GM23338 (cell line): ENCODE results near the gene DHRS2.

Experiments used
- EZH2 ChIP-seq: fragments of 200-600 bp; sonication (generic); IDR thresholded peaks from one replicate; pipeline ENCODE4 v1.8.0; 2017; ENCODE audit warnings: antibody characterized with exemption, mild to moderate bottlenecking, low read depth; ENCODE audit not compliant: unreplicated experiment
- EZH2phosphoT487 ChIP-seq: fragments of 200-600 bp; sonication (generic); IDR thresholded peaks from one replicate; pipeline ENCODE4 v1.8.1; 2018; ENCODE audit warnings: antibody characterized with exemption; ENCODE audit not compliant: unreplicated experiment
- JUNB ChIP-seq: IDR thresholded peaks from one replicate; pipeline ENCODE4 v1.6.1; 2016; ENCODE audit warnings: antibody characterized with exemption; ENCODE audit not compliant: unreplicated experiment
- NANOG ChIP-seq: IDR thresholded peaks from 2 replicates; pipeline ENCODE4 v1.6.1; 2016; ENCODE audit warnings: antibody characterized with exemption, borderline replicate concordance
- POLR2AphosphoS5 ChIP-seq: IDR thresholded peaks from 2 replicates; pipeline ENCODE4 v1.6.1; 2016; ENCODE audit warnings: antibody characterized with exemption, low read depth
- TF ChIP-seq, protein P1 (sequence below), 2 experiments: fragments of 200-600 bp in 1 of 2; sonication (generic) in 1 of 2; conservative IDR thresholded peaks; 2 replicates each; pipeline versions ENCODE4 v1.5.1 to v1.6.1; 2016 to 2017; ENCODE audit warnings: antibody characterized with exemption in 2 of 2, low read depth in 2 of 2, mild to moderate bottlenecking in 2 of 2, moderate library complexity in 1 of 2
- TF ChIP-seq, protein P2 (sequence below): IDR thresholded peaks from 2 replicates; pipeline ENCODE4 v1.6.1; 2016; ENCODE audit warnings: antibody characterized with exemption

DNA sequence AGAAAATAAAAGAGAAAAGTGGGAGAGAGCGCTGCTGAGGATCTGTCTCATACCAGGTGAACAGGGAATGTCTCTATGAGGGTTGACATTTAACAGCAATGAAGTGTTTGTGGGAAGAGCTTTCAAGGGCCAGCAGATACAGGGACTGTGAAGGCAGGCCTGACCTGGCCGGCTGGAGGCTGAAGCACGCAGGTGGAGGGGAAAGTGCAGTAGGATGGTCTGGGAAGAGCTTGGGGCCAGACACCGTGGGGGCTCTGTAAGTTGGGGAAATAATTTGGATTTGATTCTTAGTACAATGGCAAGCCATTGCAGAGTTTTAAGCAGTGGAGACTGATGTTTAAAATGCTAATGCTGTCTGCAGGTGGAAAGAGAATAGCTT is 23.8 kb upstream of the DHRS2 start:
- TF ChIP-seq, protein P1, sequence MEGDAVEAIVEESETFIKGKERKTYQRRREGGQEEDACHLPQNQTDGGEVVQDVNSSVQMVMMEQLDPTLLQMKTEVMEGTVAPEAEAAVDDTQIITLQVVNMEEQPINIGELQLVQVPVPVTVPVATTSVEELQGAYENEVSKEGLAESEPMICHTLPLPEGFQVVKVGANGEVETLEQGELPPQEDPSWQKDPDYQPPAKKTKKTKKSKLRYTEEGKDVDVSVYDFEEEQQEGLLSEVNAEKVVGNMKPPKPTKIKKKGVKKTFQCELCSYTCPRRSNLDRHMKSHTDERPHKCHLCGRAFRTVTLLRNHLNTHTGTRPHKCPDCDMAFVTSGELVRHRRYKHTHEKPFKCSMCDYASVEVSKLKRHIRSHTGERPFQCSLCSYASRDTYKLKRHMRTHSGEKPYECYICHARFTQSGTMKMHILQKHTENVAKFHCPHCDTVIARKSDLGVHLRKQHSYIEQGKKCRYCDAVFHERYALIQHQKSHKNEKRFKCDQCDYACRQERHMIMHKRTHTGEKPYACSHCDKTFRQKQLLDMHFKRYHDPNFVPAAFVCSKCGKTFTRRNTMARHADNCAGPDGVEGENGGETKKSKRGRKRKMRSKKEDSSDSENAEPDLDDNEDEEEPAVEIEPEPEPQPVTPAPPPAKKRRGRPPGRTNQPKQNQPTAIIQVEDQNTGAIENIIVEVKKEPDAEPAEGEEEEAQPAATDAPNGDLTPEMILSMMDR (conservative IDR thresholded peaks at IDR 0.05; ENCODE audit: low read depth in 2 of 2) = no peak
- TF ChIP-seq EZH2 (no peak), JUNB (no peak), POLR2AphosphoS5 (no peak), NANOG (no peak), EZH2phosphoT487 (no peak)
- TF ChIP-seq, protein P2, sequence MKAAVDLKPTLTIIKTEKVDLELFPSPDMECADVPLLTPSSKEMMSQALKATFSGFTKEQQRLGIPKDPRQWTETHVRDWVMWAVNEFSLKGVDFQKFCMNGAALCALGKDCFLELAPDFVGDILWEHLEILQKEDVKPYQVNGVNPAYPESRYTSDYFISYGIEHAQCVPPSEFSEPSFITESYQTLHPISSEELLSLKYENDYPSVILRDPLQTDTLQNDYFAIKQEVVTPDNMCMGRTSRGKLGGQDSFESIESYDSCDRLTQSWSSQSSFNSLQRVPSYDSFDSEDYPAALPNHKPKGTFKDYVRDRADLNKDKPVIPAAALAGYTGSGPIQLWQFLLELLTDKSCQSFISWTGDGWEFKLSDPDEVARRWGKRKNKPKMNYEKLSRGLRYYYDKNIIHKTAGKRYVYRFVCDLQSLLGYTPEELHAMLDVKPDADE = no peak
